HEK293 (cell line): ENCODE data around the gene SLFN5.
A peak's percentile ranks its signal among the peaks of the same experiment; 100 is the strongest.

Experiments
- CTCF ChIA-PET: fragments of 350-600 bp; formaldehyde crosslinking; extraction: SDS; loops from one replicate; lab custom pipeline; 2021; ENCODE audit warnings: antibody characterized with exemption; lab: Yijun Ruan, JAX
- POLR2A ChIA-PET: fragments of 300-600 bp; formaldehyde crosslinking; extraction: SDS; loops from one replicate; lab custom pipeline; 2020; ENCODE audit warnings: antibody characterized with exemption, inconsistent platforms; lab: Yijun Ruan, JAX
- H3K27ac ChIP-seq: fragments of 200-500 bp; sonication (Bioruptor generic); 2 replicates; pipeline ENCODE4 v1.5.1; 2014; ENCODE audit warnings: low read depth, low read length, control low read depth, inconsistent platforms; ENCODE audit errors: extremely low read depth
- H3K36me3 ChIP-seq, 2 experiments: fragments of 200-500 bp in 1 of 2; sonication (Bioruptor generic) in 1 of 2; 1 replicate in 1 of 2; 2 replicates in 1 of 2; pipeline ENCODE4 v1.5.1; 2014 to 2017; ENCODE audit warnings: inconsistent platforms in 2 of 2, low read length in 2 of 2; ENCODE audit not compliant: control insufficient read depth in 2 of 2, insufficient read depth in 1 of 2
- H3K4me1 ChIP-seq: fragments of 200-500 bp; sonication (Bioruptor generic); 2 replicates; pipeline ENCODE4 v1.5.1; 2014; ENCODE audit warnings: mild to moderate bottlenecking, low read length, inconsistent platforms; ENCODE audit not compliant: control insufficient read depth, insufficient read depth
- H3K4me3 ChIP-seq: 2 replicates; pipeline ENCODE4 v1.5.1; 2011; ENCODE audit warnings: low read depth, mild to moderate bottlenecking, control low read depth, low read length, moderate library complexity
- H3K9me3 ChIP-seq: fragments of 200-500 bp; sonication (Bioruptor generic); 2 replicates; pipeline ENCODE4 v1.5.1; 2014; ENCODE audit warnings: low read depth, low read length, inconsistent platforms; ENCODE audit not compliant: control insufficient read depth, insufficient read depth
- AEBP2 ChIP-seq: fragments of 450-650 bp; formaldehyde crosslinking; IDR thresholded peaks from 2 replicates; pipeline ENCODE4 v1.5.1; 2016; ENCODE audit warnings: missing biosample characterization, missing genetic modification characterization, borderline replicate concordance
- BCL11A ChIP-seq: fragments of 450-650 bp; formaldehyde crosslinking; IDR thresholded peaks from 2 replicates; pipeline ENCODE4 v1.5.1; 2016; ENCODE audit warnings: low read depth, missing biosample characterization, missing genetic modification characterization
- OSR2 ChIP-seq: fragments of 450-650 bp; formaldehyde crosslinking; IDR thresholded peaks from 2 replicates; pipeline ENCODE4 v1.5.1; 2016; ENCODE audit warnings: missing biosample characterization, missing genetic modification characterization
- PBX3 ChIP-seq: sonication (generic); formaldehyde crosslinking; IDR thresholded peaks from 2 replicates; pipeline ENCODE4 v1.8.1; 2022; ENCODE audit warnings: mild to moderate bottlenecking, moderate library complexity, missing genetic modification reagents
- PRDM6 ChIP-seq: fragments of 450-650 bp; formaldehyde crosslinking; IDR thresholded peaks from 2 replicates; pipeline ENCODE4 v1.5.1; 2017; ENCODE audit warnings: missing biosample characterization, missing genetic modification characterization
- SCRT2 ChIP-seq: fragments of 450-650 bp; formaldehyde crosslinking; IDR thresholded peaks from 2 replicates; pipeline ENCODE4 v1.5.1; 2016; ENCODE audit warnings: missing biosample characterization, missing genetic modification characterization
- TRIM28 ChIP-seq: IDR thresholded peaks from 2 replicates; pipeline ENCODE4 v1.6.1; 2011; ENCODE audit warnings: low read length, control low read depth, borderline replicate concordance
- ZFP41 ChIP-seq: fragments of 450-650 bp; formaldehyde crosslinking; IDR thresholded peaks from 2 replicates; pipeline ENCODE4 v1.5.1; 2016; ENCODE audit warnings: missing biosample characterization, missing genetic modification characterization, borderline replicate concordance
- ZFP69B ChIP-seq: fragments of 450-650 bp; formaldehyde crosslinking; IDR thresholded peaks from 2 replicates; pipeline ENCODE4 v1.5.1; 2016; ENCODE audit warnings: missing biosample characterization, missing genetic modification characterization
- ZNF114 ChIP-seq: fragments of 450-650 bp; formaldehyde crosslinking; IDR thresholded peaks from 2 replicates; pipeline ENCODE4 v1.5.0; 2017; ENCODE audit warnings: missing biosample characterization, missing genetic modification characterization
- ZNF121 ChIP-seq: fragments of 450-650 bp; formaldehyde crosslinking; IDR thresholded peaks from 2 replicates; pipeline ENCODE4 v1.5.1; 2016; ENCODE audit warnings: missing biosample characterization, missing genetic modification characterization
- ZNF211 ChIP-seq: fragments of 450-650 bp; formaldehyde crosslinking; IDR thresholded peaks from 2 replicates; pipeline ENCODE4 v1.5.1; 2016; ENCODE audit warnings: low read depth, missing biosample characterization, missing genetic modification characterization
- ZNF214 ChIP-seq: fragments of 450-650 bp; formaldehyde crosslinking; IDR thresholded peaks from 2 replicates; pipeline ENCODE4 v1.5.1; 2017; ENCODE audit warnings: missing biosample characterization, mild to moderate bottlenecking, missing genetic modification characterization, borderline replicate concordance
- ZNF292 ChIP-seq: fragments of 450-650 bp; formaldehyde crosslinking; IDR thresholded peaks from 2 replicates; pipeline ENCODE4 v1.5.1; 2016; ENCODE audit warnings: low read depth, missing biosample characterization, missing genetic modification characterization, borderline replicate concordance
- ZNF302 ChIP-seq: fragments of 450-650 bp; formaldehyde crosslinking; IDR thresholded peaks from 2 replicates; pipeline ENCODE4 v1.5.1; 2016; ENCODE audit warnings: missing biosample characterization, missing genetic modification characterization, low read depth
- ZNF394 ChIP-seq: fragments of 450-650 bp; formaldehyde crosslinking; IDR thresholded peaks from 2 replicates; pipeline ENCODE4 v1.5.1; 2016; ENCODE audit warnings: missing biosample characterization, missing genetic modification characterization, mild to moderate bottlenecking, moderate library complexity, borderline replicate concordance
- ZNF404 ChIP-seq: fragments of 450-650 bp; formaldehyde crosslinking; IDR thresholded peaks from 2 replicates; pipeline ENCODE4 v1.5.1; 2017; ENCODE audit warnings: missing biosample characterization, missing genetic modification characterization
- ZNF449 ChIP-seq: fragments of 450-650 bp; formaldehyde crosslinking; IDR thresholded peaks from 2 replicates; pipeline ENCODE4 v1.5.1; 2017; ENCODE audit warnings: missing biosample characterization, mild to moderate bottlenecking, missing genetic modification characterization, moderate library complexity
- ZNF488 ChIP-seq: fragments of 450-650 bp; formaldehyde crosslinking; IDR thresholded peaks from 2 replicates; pipeline ENCODE4 v1.5.1; 2016; ENCODE audit warnings: missing biosample characterization, missing genetic modification characterization
- ZNF530 ChIP-seq: fragments of 450-650 bp; formaldehyde crosslinking; IDR thresholded peaks from 2 replicates; pipeline ENCODE4 v1.5.1; 2016; ENCODE audit warnings: low read depth, missing biosample characterization, missing genetic modification characterization
- ZNF558 ChIP-seq: fragments of 450-650 bp; formaldehyde crosslinking; IDR thresholded peaks from 2 replicates; pipeline ENCODE4 v1.5.1; 2016; ENCODE audit warnings: missing biosample characterization, missing genetic modification characterization
- ZNF621 ChIP-seq: fragments of 450-650 bp; formaldehyde crosslinking; IDR thresholded peaks from 2 replicates; pipeline ENCODE4 v1.5.1; 2017; ENCODE audit warnings: missing biosample characterization, missing genetic modification characterization

The SLFN5 gene

GRCh38 chr17:35214631-35215273 lies 28.1 kb upstream of the SLFN5 start:
- H3K27ac ChIP-seq = no peak overlapping the region
- no peak for TF ChIP-seq ZNF558 (tag by site-specific recombination)
- no peak for TF ChIP-seq ZNF211
- no peak for TF ChIP-seq ZNF302 (tag by site-specific recombination)
- no peak for TF ChIP-seq SCRT2
- TF ChIP-seq PBX3 = no peak
- ChIA-PET CTCF (interaction anchor here (0.6 to 1.1 kb wide), 2 partner anchors 14 to 325 kb away, joined by 3 to 4 read pairs; no protein-coding TSS in a partner anchor), POLR2A (interaction anchor here (0.6 kb wide), 1 partner anchor 419 kb away, joined by 3 read pairs; no protein-coding TSS in a partner anchor)
- no peaks in the 10 kb centered on the region for H3K9me3 ChIP-seq
- no peaks in the 10 kb centered on the region; the same call in 1 of the 2 replicates for H3K4me1 ChIP-seq
- H3K4me3 ChIP-seq = no peak overlapping the region
- no peaks in the 10 kb centered on the region for H3K36me3 ChIP-seq

GRCh38 chr17:35217107-35217506 lies 25.8 kb upstream of the SLFN5 start:
- Histone ChIP-seq H3K4me1 (no peaks in the 10 kb centered on the region; the same call in 1 of the 2 replicates), H3K9me3 (no peaks in the 10 kb centered on the region), H3K4me3 (no peak overlapping the region), H3K27ac (no peak overlapping the region)
- CTCF ChIA-PET = no interaction called here
- POLR2A ChIA-PET = no interaction called here
- TF ChIP-seq PRDM6 (peak; percentile 80), ZNF214 (no peak), ZNF621 (tag by site-specific recombination) (no peak), ZNF488 (tag by site-specific recombination) (no peak), ZNF530 (tag by site-specific recombination) (no peak), ZFP41 (tag by site-specific recombination) (no peak), OSR2 (peak; percentile 57), AEBP2 (tag by site-specific recombination) (no peak), BCL11A (tag by site-specific recombination) (no peak), TRIM28 (0 out of 2 replicates have a peak, but pooled peaks have one; percentile 64), ZNF114 (no peak)
- TF ChIP-seq, all 188 proteins: peak for 3
- H3K36me3 ChIP-seq = no peaks in the 10 kb centered on the region

- Histone ChIP-seq H3K4me1 (no peaks in the 10 kb centered on the region; the same call in 1 of the 2 replicates), H3K36me3 (no peaks in the 10 kb centered on the region), H3K9me3 (no peaks in the 10 kb centered on the region; the same call in 1 of the 2 replicates), H3K27ac (no peak overlapping the region), H3K4me3 (no peak overlapping the region)
- TF ChIP-seq ZNF292 (tag by site-specific recombination) = no peak
- TF ChIP-seq ZNF449 (tag by site-specific recombination) = no peak
- TF ChIP-seq ZNF404 = no peak
- no peak for TF ChIP-seq ZNF394 (tag by site-specific recombination)
- TF ChIP-seq ZNF121 (tag by site-specific recombination) = no peak
- TF ChIP-seq ZFP69B (tag by site-specific recombination) = no peak
- CTCF ChIA-PET = no interaction called here
- POLR2A ChIA-PET = no interaction called here
Observed at GRCh38 chr17:35218915-35219314, 24.0 kb upstream of the SLFN5 start.
